ENCODE data around the gene ELANE.

DNA sequence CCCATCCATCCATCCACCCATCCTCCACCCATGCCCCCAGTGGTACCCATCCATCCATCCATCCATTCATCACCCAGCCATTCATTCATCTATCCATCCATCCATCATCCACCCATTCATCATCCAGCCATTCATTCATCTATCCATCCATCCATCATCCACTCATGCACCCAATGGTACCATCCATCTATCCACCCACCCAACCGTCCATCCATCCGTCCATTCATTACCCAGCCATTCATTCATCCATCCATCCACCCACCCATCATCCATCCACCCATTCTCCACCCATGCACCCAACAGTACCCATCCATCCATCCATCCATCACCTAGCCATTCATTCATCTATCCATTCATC lies 35.6 kb upstream of the ELANE start:
- TF ChIP-seq POLR2A (IDR thresholded peaks at IDR 0.05) (no peak), POLR2AphosphoS5 (IDR thresholded peaks at IDR 0.05) (no peak)
- TF ChIP-seq, protein P1, sequence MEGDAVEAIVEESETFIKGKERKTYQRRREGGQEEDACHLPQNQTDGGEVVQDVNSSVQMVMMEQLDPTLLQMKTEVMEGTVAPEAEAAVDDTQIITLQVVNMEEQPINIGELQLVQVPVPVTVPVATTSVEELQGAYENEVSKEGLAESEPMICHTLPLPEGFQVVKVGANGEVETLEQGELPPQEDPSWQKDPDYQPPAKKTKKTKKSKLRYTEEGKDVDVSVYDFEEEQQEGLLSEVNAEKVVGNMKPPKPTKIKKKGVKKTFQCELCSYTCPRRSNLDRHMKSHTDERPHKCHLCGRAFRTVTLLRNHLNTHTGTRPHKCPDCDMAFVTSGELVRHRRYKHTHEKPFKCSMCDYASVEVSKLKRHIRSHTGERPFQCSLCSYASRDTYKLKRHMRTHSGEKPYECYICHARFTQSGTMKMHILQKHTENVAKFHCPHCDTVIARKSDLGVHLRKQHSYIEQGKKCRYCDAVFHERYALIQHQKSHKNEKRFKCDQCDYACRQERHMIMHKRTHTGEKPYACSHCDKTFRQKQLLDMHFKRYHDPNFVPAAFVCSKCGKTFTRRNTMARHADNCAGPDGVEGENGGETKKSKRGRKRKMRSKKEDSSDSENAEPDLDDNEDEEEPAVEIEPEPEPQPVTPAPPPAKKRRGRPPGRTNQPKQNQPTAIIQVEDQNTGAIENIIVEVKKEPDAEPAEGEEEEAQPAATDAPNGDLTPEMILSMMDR (IDR thresholded peaks at IDR 0.05 in 8 of 11, conservative IDR thresholded peaks at IDR 0.05 in 3 of 11), result no peak
